A673 (cell line): Measurements from ENCODE around the gene CACNA2D3. TPM values are rescaled to one million over a fixed set of nuclear protein-coding genes. Genes with fewer than 3 reads are reported as not detected.

ENCODE experiments used
- BruUV-seq: library from RNA; stranded (reverse); fragments of 400-500 nt; replicated peaks from 2 replicates; lab custom pipeline; 2021; lab: Mats Ljungman, UMichigan
- CTCF ChIA-PET: fragments of 300-600 bp; sonication (Branson Sonifier 250); formaldehyde crosslinking; loops from one replicate; lab custom pipeline; 2022; ENCODE audit warnings: antibody characterized with exemption; lab: Charles Lee
- POLR2A ChIA-PET: fragments of 300-600 bp; sonication (Branson Sonifier 250); formaldehyde crosslinking; loops from one replicate; lab custom pipeline; 2022; ENCODE audit warnings: antibody characterized with exemption; ENCODE audit not compliant: low non-redundant PET; lab: Charles Lee
- DNase-seq: peaks from one replicate; pipeline ENCODE4 v3.0.0-alpha.2; 2015; ENCODE audit warnings: low spot score
- H3K27ac ChIP-seq: fragments of 200-600 bp; sonication (generic); 2 replicates; pipeline ENCODE4 v1.5.1; 2016; ENCODE audit warnings: mixed run types, low read depth, mild to moderate bottlenecking, mixed read lengths, antibody characterized with exemption, low read length; ENCODE audit not compliant: poor library complexity, severe bottlenecking
- H3K27me3 ChIP-seq: fragments of 200-600 bp; sonication (generic); replicated peaks from 2 replicates; pipeline ENCODE4 v1.6.1; 2017; ENCODE audit warnings: mixed run types, low read depth, mild to moderate bottlenecking, mixed read lengths, antibody characterized with exemption, low read length; ENCODE audit not compliant: insufficient read depth, poor library complexity
- H3K36me3 ChIP-seq: fragments of 200-600 bp; sonication (generic); 2 replicates; pipeline ENCODE4 v1.6.1; 2016; ENCODE audit warnings: mixed run types, mild to moderate bottlenecking, mixed read lengths, antibody characterized with exemption, low read length; ENCODE audit not compliant: insufficient read depth, poor library complexity, severe bottlenecking
- H3K4me1 ChIP-seq: fragments of 200-600 bp; sonication (generic); 2 replicates; pipeline ENCODE4 v1.6.1; 2017; ENCODE audit warnings: mixed run types, mild to moderate bottlenecking, mixed read lengths, antibody characterized with exemption, low read length; ENCODE audit not compliant: insufficient read depth, poor library complexity, severe bottlenecking
- H3K4me3 ChIP-seq: fragments of 200-600 bp; sonication (generic); 2 replicates; pipeline ENCODE4 v1.5.1; 2016; ENCODE audit warnings: low read depth, mixed run types, mild to moderate bottlenecking, mixed read lengths, low read length; ENCODE audit not compliant: poor library complexity, severe bottlenecking
- H3K9me3 ChIP-seq: fragments of 200-600 bp; sonication (generic); 2 replicates; pipeline ENCODE4 v1.6.1; 2016; ENCODE audit warnings: mixed run types, low read depth, mild to moderate bottlenecking, mixed read lengths, antibody characterized with exemption, low read length; ENCODE audit not compliant: poor library complexity, severe bottlenecking
- CTCF ChIP-seq: fragments of 300-800, 200-600 bp; sonication (generic); conservative IDR thresholded peaks from 2 replicates; pipeline ENCODE4 v1.5.1; 2017; ENCODE audit warnings: low read depth, mild to moderate bottlenecking, antibody characterized with exemption, low read length, moderate library complexity, mixed read lengths
- EZH2 ChIP-seq: fragments of 200-600 bp; sonication (generic); IDR thresholded peaks from 2 replicates; pipeline ENCODE4 v1.6.1; 2017; ENCODE audit warnings: borderline replicate concordance, low read depth, mild to moderate bottlenecking, mixed read lengths, antibody characterized with exemption, low read length; ENCODE audit not compliant: poor library complexity, severe bottlenecking
- intact Hi-C: fragments of 100-400 bp; cut with micrococcal nuclease; formaldehyde crosslinking; loops from one replicate; pipeline ENCODE4 v1.10.0; 2022; ENCODE audit not compliant: unreplicated experiment
- total RNA-seq: library from RNA; stranded (reverse); gene quantifications from 2 replicates; pipeline ENCODE4 v1.2.3, GENCODE V29; 2021

The CACNA2D3 gene
- total RNA-seq, 1 experiment from 2014 or later, result not detected

- H3K27me3 ChIP-seq, result no peaks in the 10 kb centered on the region
- TF ChIP-seq EZH2 (no peak), CTCF (no peak)
- no peak overlapping the region for H3K4me3 ChIP-seq
- no peaks in the 10 kb centered on the region for H3K4me1 ChIP-seq
- POLR2A ChIA-PET, result no interaction called here
- CTCF ChIA-PET, result no interaction called here
- H3K9me3 ChIP-seq, result no peaks in the 10 kb centered on the region
- H3K27ac ChIP-seq, result no peak overlapping the region
- intact Hi-C loops, result no loop called here
- DNase-seq, result no peak
- H3K36me3 ChIP-seq, result no peaks in the 10 kb centered on the region
- no TSS peak for BruUV-seq
Measured at GRCh38 chr3:54213907-54214306, 91.6 kb downstream of the CACNA2D3 start.

GRCh38 chr3:54214845-54215244 lies 92.5 kb downstream of the CACNA2D3 start:
- Histone ChIP-seq H3K27ac (no peak overlapping the region), H3K36me3 (no peaks in the 10 kb centered on the region), H3K9me3 (no peaks in the 10 kb centered on the region), H3K4me1 (no peaks in the 10 kb centered on the region), H3K27me3 (no peaks in the 10 kb centered on the region), H3K4me3 (no peak overlapping the region)
- BruUV-seq, result no TSS peak
- CTCF ChIA-PET, result no interaction called here
- POLR2A ChIA-PET, result no interaction called here
- intact Hi-C loops, result no loop called here
- TF ChIP-seq EZH2 (no peak), CTCF (no peak)
- no peak for DNase-seq

GRCh38 chr3:54215521-54215920 lies 93.2 kb downstream of the CACNA2D3 start:
- intact Hi-C loops, result no loop called here
- CTCF ChIA-PET, result no interaction called here
- no peaks in the 10 kb centered on the region for H3K27me3 ChIP-seq
- no peak overlapping the region for H3K27ac ChIP-seq
- H3K4me1 ChIP-seq, result no peaks in the 10 kb centered on the region
- no peak for DNase-seq
- no peaks in the 10 kb centered on the region for H3K9me3 ChIP-seq
- TF ChIP-seq EZH2 (no peak), CTCF (no peak)
- no peak overlapping the region for H3K4me3 ChIP-seq
- no peaks in the 10 kb centered on the region for H3K36me3 ChIP-seq
- POLR2A ChIA-PET, result no interaction called here
- no TSS peak for BruUV-seq
